GM12878 (cell line): ENCODE results near the gene CTSW. TPM values are rescaled to one million over a fixed set of nuclear protein-coding genes. Genes with fewer than 3 reads are reported as not detected.

Experiments used
- ATAC-seq: fragments of 200-7000 bp; cut with Tn5 transposase; 3 replicates; pipeline ENCODE4 v1.9.1; 2020; ENCODE audit warnings: mild to moderate bottlenecking, moderate library complexity
- BruUV-seq: library from RNA; stranded (reverse); fragments of 400-500 nt; replicated peaks from 2 replicates; lab custom pipeline; 2021; lab: Mats Ljungman, UMichigan
- CTCF ChIA-PET: fragments of 300-600 bp; sonication (Branson Sonifier 250); formaldehyde crosslinking; extraction: SDS; loops from one replicate; lab custom pipeline; 2021; ENCODE audit warnings: inconsistent platforms; lab: Yijun Ruan, JAX
- POLR2A ChIA-PET: fragments of 350-600 bp; formaldehyde crosslinking; extraction: SDS; loops from one replicate; lab custom pipeline; 2021; ENCODE audit warnings: inconsistent platforms; lab: Charles Lee
- RAD21 ChIA-PET: fragments of 300-600 bp; sonication (Branson Sonifier 250); formaldehyde crosslinking; loops from one replicate; lab custom pipeline; 2023; ENCODE audit warnings: antibody characterized with exemption; ENCODE audit not compliant: unreplicated experiment; lab: Charles Lee
- SMC1A ChIA-PET: fragments of 300-600 bp; sonication (Branson Sonifier 250); formaldehyde crosslinking; loops from one replicate; lab custom pipeline; 2023; ENCODE audit not compliant: unreplicated experiment, uncharacterized antibody; lab: Charles Lee
- DNase-seq: peaks from one replicate; pipeline ENCODE4 v3.0.0-alpha.2; 2011; ENCODE audit warnings: low read depth, low spot score
- FAIRE-seq: peaks from 3 replicates; lab custom pipeline; 2011; peaks lifted over from hg19 to GRCh38; lab: Jason Lieb, UNC
- H2AFZ ChIP-seq: 2 replicates; pipeline ENCODE4 v1.6.0; 2011; ENCODE audit warnings: low read depth, low read length, control low read depth; ENCODE audit not compliant: control insufficient read depth
- H3K27ac ChIP-seq: 2 replicates; pipeline ENCODE4 v1.5.1; 2011; ENCODE audit warnings: control low read depth; ENCODE audit not compliant: control insufficient read depth, insufficient read depth
- H3K27me3 ChIP-seq, 2 experiments: replicated peaks in 1 of 2; 2 replicates each; pipeline versions ENCODE4 v1.6.0 to v1.6.1; 2011; ENCODE audit warnings: low read length in 1 of 2; ENCODE audit not compliant: control insufficient read depth in 2 of 2, insufficient read depth in 2 of 2
- H3K36me3 ChIP-seq, 2 experiments: 2 replicates each; pipeline ENCODE4 v1.5.1; 2011; ENCODE audit warnings: low read length in 1 of 2; ENCODE audit not compliant: control insufficient read depth in 2 of 2, insufficient read depth in 2 of 2
- H3K4me1 ChIP-seq: 2 replicates; pipeline ENCODE4 v1.6.1; 2011; ENCODE audit warnings: mild to moderate bottlenecking, low read length, moderate library complexity, mixed read lengths; ENCODE audit not compliant: control insufficient read depth, insufficient read depth
- H3K4me2 ChIP-seq: 2 replicates; pipeline ENCODE4 v1.6.0; 2011; ENCODE audit warnings: control low read depth; ENCODE audit not compliant: control insufficient read depth, insufficient read depth
- H3K4me3 ChIP-seq: fragments of 200-600 bp; sonication (generic); 2 replicates; pipeline ENCODE4 v1.5.1; 2016
- H3K79me2 ChIP-seq: 2 replicates; pipeline ENCODE4 v1.6.0; 2011; ENCODE audit warnings: low read length; ENCODE audit not compliant: control insufficient read depth, insufficient read depth
- H3K9ac ChIP-seq: 2 replicates; pipeline ENCODE4 v1.8.0; 2011; ENCODE audit warnings: low read length, control low read depth, mixed read lengths; ENCODE audit not compliant: control insufficient read depth, insufficient read depth
- H3K9me3 ChIP-seq: replicated peaks from 3 replicates; pipeline ENCODE4 v1.5.1; 2011; ENCODE audit warnings: mild to moderate bottlenecking, low read length; ENCODE audit not compliant: control insufficient read depth, insufficient read depth
- H4K20me1 ChIP-seq: 2 replicates; pipeline ENCODE4 v1.6.0; 2011; ENCODE audit not compliant: control insufficient read depth, insufficient read depth
- ATF3 ChIP-seq: IDR thresholded peaks from 2 replicates; pipeline ENCODE4 v1.6.1; 2011; ENCODE audit warnings: low read depth, mild to moderate bottlenecking, low read length, moderate library complexity, borderline replicate concordance; ENCODE audit errors: extremely low read depth
- ATF7 ChIP-seq: fragments of 450-650 bp; IDR thresholded peaks from 2 replicates; pipeline ENCODE4 v1.6.1; 2016; ENCODE audit warnings: low read depth, mild to moderate bottlenecking
- BHLHE40 ChIP-seq, 2 experiments: fragments of 450-650 bp in 1 of 2; IDR thresholded peaks; 2 replicates each; pipeline ENCODE4 v1.6.1; 2011 to 2017; ENCODE audit warnings: low read depth in 2 of 2, borderline replicate concordance in 1 of 2, improper control_type of control experiment in 1 of 2, low read length in 1 of 2, mild to moderate bottlenecking in 1 of 2
- BMI1 ChIP-seq: fragments of 450-650 bp; IDR thresholded peaks from 2 replicates; pipeline ENCODE4 v1.6.1; 2016; ENCODE audit warnings: mild to moderate bottlenecking, moderate library complexity, borderline replicate concordance
- EZH2 ChIP-seq: IDR thresholded peaks from 2 replicates; pipeline ENCODE4 v1.6.1; 2012; ENCODE audit warnings: low read depth, mild to moderate bottlenecking, control low read depth, inconsistent platforms, low read length, borderline replicate concordance; ENCODE audit not compliant: control insufficient read depth
- FOXM1 ChIP-seq: IDR thresholded peaks from 2 replicates; pipeline ENCODE4 v1.6.1; 2012; ENCODE audit warnings: low read depth, mild to moderate bottlenecking, inconsistent platforms, low read length, moderate library complexity
- IKZF2 ChIP-seq, 2 experiments: fragments of 450-650 bp; IDR thresholded peaks; 2 replicates each; pipeline ENCODE4 v1.6.1; 2017; ENCODE audit warnings: mild to moderate bottlenecking in 2 of 2, moderate library complexity in 2 of 2
- MTA2 ChIP-seq: fragments of 450-650 bp; IDR thresholded peaks from 2 replicates; pipeline ENCODE4 v1.6.1; 2016; ENCODE audit warnings: low read depth, mild to moderate bottlenecking, moderate library complexity
- NKRF ChIP-seq: fragments of 450-650 bp; conservative IDR thresholded peaks from 2 replicates; pipeline ENCODE4 v1.6.1; 2017; ENCODE audit warnings: mild to moderate bottlenecking, moderate library complexity
- NR2F1 ChIP-seq: fragments of 450-650 bp; conservative IDR thresholded peaks from 2 replicates; pipeline ENCODE4 v1.6.1; 2017; ENCODE audit warnings: mild to moderate bottlenecking
- PAX5 ChIP-seq: IDR thresholded peaks from 2 replicates; pipeline ENCODE4 v1.6.1; 2011; ENCODE audit warnings: low read depth, low read length, borderline replicate concordance
- RUNX3 ChIP-seq: IDR thresholded peaks from 2 replicates; pipeline ENCODE4 v1.6.1; 2012; ENCODE audit warnings: low read length, inconsistent platforms
- SIN3A ChIP-seq: IDR thresholded peaks from 2 replicates; pipeline ENCODE4 v1.6.1; 2012; ENCODE audit warnings: low read depth, low read length, improper control_type of control experiment
- ZBTB33 ChIP-seq: fragments of 450-650 bp; IDR thresholded peaks from 2 replicates; pipeline ENCODE4 v1.6.1; 2017; ENCODE audit warnings: mild to moderate bottlenecking
- WGBS: methylation state at CpG from one replicate; pipeline ENCODE4 v1.1.6; 2016; ENCODE audit warnings: low lambda C conversion rate; ENCODE audit not compliant: insufficient replicate concordance, insufficient coverage; ENCODE audit errors: missing lambda C conversion rate; 5-methylcytosine and 5-hydroxymethylcytosine counted together
- in situ Hi-C: fragments of 300-500 bp; cut with MboI; formaldehyde crosslinking; loops from 9 replicates; pipeline ENCODE4 v1.14.3; 2018; ENCODE audit warnings: mixed read lengths
- intact Hi-C: fragments of 100-400 bp; cut with micrococcal nuclease; formaldehyde crosslinking; loops from one replicate; pipeline ENCODE4 v1.14.2; 2022; ENCODE audit not compliant: unreplicated experiment
- polyA plus RNA-seq, 11 experiments: library from polyadenylated mRNA; depleted of rRNA in 4 of 11; unstranded in 6 of 11; stranded (reverse) in 5 of 11; fragments of >200 nt; fragmentation: Nextera tagmentation in 4 of 11; fragmentation: Illumina TruSeq in 1 of 11; extraction: Ambion mirVana in 4 of 11; extraction: Trizol in 1 of 11; gene quantifications; 1 replicate in 1 of 11; 2 replicates in 10 of 11; pipeline versions ENCODE4 v1.2.1 to v1.2.3, GENCODE V29; 2011 to 2016; ENCODE audit warnings: inconsistent platforms in 2 of 11, missing spikeins in 2 of 11, low read depth in 1 of 11
- total RNA-seq, 4 experiments: library from RNA; depleted of rRNA in 3 of 4; stranded (reverse); fragments of >200 nt in 3 of 4; fragmentation: Illumina TruSeq in 1 of 4; extraction: Trizol in 1 of 4; gene quantifications; 2 replicates each; pipeline versions ENCODE4 v1.2.1 to v1.2.3, GENCODE V29; 2013 to 2021
- TF ChIP-seq, protein P1 (sequence below): fragments of 450-650 bp; formaldehyde crosslinking; IDR thresholded peaks from 2 replicates; pipeline ENCODE4 v1.5.0; 2022; ENCODE audit warnings: mild to moderate bottlenecking, missing genetic modification characterization

The CTSW gene
- total and polyA plus RNA-seq, 10 of the 15 experiments (the other 5 are each of a cell fraction or from before 2014, with no cell fraction given), result 0.53 to 12.0 (median 1.7) TPM

GRCh38 chr11:65921033-65921555, 41.5 kb downstream of the CTSW start:
- no peak for FAIRE-seq
- H3K27ac ChIP-seq, result peak overlapping the region; percentile 18; the same call in 1 of the 2 replicates
- peaks cover 0 to 2% of the 10 kb centered on the region in 2 experiments; a peak in 3 of 4 replicates for H3K36me3 ChIP-seq
- WGBS, result 98% methylated on average over 9 of the region's 12 CpGs
- ATAC-seq, result no peak
- H3K9me3 ChIP-seq, result no peaks in the 10 kb centered on the region
- ChIA-PET POLR2A (interaction anchor here (0.6 to 1.5 kb wide), 4 partner anchors 23 to 62 kb away, joined by 3 to 5 read pairs (median 4); partner anchors contain the start of gene MUS81), SMC1A (interaction anchor here (1.2 kb wide), 1 partner anchor 31 kb away, joined by 3 read pairs; no protein-coding TSS in a partner anchor), CTCF (interaction anchor here (0.7 to 1.4 kb wide), 3 partner anchors 31 to 216 kb away, joined by 3 to 10 read pairs (median 4); partner anchors contain the start of gene CCDC85B), RAD21 (interaction anchor here (1.8 kb wide), 1 partner anchor 30 kb away, joined by 5 read pairs; the partner anchor contains the start of gene CCDC85B)
- peak overlapping the region; percentile 81; the same call in 1 of the 2 replicates for H3K4me3 ChIP-seq
- no TSS peak for BruUV-seq
- peak overlapping the region; percentile 68; the same call in 1 of the 2 replicates for H3K9ac ChIP-seq
- TF ChIP-seq ATF7 (no peak), NKRF (no peak), PAX5 (no peak), FOXM1 (no peak), BHLHE40 (IDR thresholded peaks at IDR 0.05; ENCODE audit: borderline replicate concordance in 1 of 2, low read depth in 2 of 2, low read length in 1 of 2) (no peak), BMI1 (no peak), NR2F1 (no peak), MTA2 (no peak), IKZF2 (IDR thresholded peaks at IDR 0.05) (no peak), ATF3 (no peak), ZBTB33 (no peak), SIN3A (no peak), RUNX3 (no peak), EZH2 (no peak)
- TF ChIP-seq, protein P1, sequence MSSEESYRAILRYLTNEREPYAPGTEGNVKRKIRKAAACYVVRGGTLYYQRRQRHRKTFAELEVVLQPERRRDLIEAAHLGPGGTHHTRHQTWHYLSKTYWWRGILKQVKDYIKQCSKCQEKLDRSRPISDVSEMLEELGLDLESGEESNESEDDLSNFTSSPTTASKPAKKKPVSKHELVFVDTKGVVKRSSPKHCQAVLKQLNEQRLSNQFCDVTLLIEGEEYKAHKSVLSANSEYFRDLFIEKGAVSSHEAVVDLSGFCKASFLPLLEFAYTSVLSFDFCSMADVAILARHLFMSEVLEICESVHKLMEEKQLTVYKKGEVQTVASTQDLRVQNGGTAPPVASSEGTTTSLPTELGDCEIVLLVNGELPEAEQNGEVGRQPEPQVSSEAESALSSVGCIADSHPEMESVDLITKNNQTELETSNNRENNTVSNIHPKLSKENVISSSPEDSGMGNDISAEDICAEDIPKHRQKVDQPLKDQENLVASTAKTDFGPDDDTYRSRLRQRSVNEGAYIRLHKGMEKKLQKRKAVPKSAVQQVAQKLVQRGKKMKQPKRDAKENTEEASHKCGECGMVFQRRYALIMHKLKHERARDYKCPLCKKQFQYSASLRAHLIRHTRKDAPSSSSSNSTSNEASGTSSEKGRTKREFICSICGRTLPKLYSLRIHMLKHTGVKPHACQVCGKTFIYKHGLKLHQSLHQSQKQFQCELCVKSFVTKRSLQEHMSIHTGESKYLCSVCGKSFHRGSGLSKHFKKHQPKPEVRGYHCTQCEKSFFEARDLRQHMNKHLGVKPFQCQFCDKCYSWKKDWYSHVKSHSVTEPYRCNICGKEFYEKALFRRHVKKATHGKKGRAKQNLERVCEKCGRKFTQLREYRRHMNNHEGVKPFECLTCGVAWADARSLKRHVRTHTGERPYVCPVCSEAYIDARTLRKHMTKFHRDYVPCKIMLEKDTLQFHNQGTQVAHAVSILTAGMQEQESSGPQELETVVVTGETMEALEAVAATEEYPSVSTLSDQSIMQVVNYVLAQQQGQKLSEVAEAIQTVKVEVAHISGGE (CRISPR knock-in tag), result no peak
- peak overlapping the region; percentile 95; the same call in 1 of the 2 replicates for H3K4me2 ChIP-seq
- H3K4me1 ChIP-seq, result peaks cover 22% of the 10 kb centered on the region
- H4K20me1 ChIP-seq, result no peaks in the 10 kb centered on the region
- no peaks in the 10 kb centered on the region for H3K27me3 ChIP-seq
- H3K79me2 ChIP-seq, result peaks cover 34% of the 10 kb centered on the region
- in situ Hi-C loops, result no loop called here
- DNase-seq, result no peak
- H2AFZ ChIP-seq, result no peak overlapping the region
- intact Hi-C loops, result no loop called here
